ENCODE results near the gene TBC1D3K. TPM values are rescaled to one million over a fixed set of nuclear protein-coding genes. Genes with fewer than 3 reads are reported as not detected.
"Not testable (repeated sequence)": the region's sequence is repeated elsewhere in the genome, so short reads cannot be mapped to it uniquely, and the experiment has no call there.

The TBC1D3K gene
- 0.06 TPM in 1 of 2 replicates, not detected in the other for total RNA-seq

DNA sequence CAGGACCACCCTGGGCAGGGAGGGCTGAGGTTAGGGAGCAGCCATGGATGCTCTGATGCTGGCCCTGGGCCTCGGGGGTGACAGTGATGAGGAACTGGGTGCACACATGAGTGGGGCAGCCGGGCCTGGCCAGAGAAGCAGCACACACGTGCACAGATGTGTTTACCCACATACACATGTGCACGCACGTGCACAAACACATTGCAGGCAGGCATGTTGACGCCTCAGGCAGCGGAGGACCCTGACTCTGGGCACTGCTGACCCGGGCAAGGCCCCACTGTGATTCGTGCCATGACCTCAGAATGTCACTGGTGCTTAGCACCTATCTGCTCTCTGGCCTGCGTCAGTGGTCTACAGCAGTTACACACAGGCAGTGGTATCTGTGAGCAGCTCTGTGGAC, at the start of gene TBC1D3K:
Gene TBC1D3K (plus strand): TSS at position 301 of the 400 bp plus-strand sequence. CDS start 1,585 bp downstream, outside the sequence.
- DNase-seq (ENCODE audit: extremely low read depth, low read depth, low spot score): not testable (repeated sequence)

DNA sequence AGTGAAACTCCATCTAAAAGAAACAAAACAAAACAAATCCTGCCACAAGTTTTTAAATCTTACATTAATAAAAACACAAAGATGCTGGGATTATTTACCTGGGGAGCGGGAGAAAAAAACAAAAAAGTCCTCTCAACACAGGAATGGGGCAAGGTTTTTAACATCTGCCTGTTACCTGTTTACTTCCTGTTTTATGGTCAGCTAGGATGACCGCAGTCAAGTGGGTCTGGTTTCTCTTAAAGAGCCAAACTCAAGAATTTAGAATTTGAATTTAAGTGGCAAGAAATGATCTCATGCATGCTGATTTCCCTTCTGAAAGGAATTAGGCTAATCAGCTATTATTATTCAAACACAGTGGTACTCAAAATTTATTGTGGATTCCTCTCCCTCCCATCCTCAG, 39.7 kb upstream of the TBC1D3K start:
- DNase-seq (ENCODE audit: extremely low read depth, low read depth, low spot score): no peak

DNA sequence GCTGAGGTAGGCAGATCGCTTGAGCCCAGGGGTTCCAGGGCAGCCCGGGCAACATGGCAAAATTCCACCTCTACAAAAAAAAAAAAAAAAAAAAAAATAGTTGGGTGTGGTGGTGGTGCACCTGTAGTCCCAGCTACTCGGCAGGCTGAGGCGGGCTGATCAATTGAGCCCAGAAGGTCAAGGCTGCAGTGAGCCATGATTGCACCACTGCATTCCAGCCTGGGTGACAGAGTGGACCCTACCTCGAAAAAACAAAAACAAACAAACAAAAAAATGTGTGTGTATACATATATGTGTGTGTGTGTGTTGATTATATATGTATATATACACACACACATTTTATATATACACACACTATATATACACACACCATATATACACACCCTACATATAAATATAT, 39.1 kb upstream of the TBC1D3K start:
- DNase-seq (ENCODE audit: extremely low read depth, low read depth, low spot score): no peak

DNA sequence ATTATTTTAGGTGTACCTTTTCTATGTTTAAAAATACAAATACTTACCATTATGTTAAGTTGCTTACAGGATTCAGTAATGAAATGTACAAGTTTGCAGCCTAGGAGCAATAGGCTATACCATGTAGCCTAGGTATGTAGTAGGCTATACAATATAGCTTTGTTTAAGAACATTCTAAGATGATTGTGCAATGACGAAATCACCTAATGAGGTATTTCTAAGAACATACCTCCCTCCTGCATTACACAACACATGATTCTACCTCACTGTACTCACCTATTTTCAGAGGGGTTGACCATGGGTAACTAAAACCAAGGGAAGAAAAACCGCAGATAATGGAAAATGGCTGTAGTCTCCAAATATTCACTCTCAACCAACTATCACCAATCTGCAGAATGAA, 35.3 kb upstream of the TBC1D3K start:
- DNase-seq (ENCODE audit: extremely low read depth, low read depth, low spot score): no peak

DNA sequence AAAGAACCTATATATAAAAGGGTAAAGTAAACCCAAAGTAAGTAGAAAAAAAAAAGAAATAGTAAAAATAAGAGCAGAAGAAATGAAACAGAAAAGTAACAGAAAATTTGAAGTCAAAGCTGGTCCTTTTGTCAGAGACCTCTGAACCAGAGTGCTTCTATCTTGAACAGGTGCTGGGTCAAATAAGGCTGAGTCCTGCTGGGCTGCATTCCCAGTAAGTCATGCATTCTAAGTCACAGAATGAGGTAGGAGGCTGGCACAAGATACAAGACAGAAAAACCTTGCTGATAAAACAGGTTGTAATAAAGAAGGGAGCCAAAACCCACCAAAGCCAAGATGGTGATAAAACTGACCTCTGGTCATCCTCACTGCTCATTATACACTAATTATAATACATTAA, 27.3 kb upstream of the TBC1D3K start:
- not testable (repeated sequence) for DNase-seq (ENCODE audit: extremely low read depth, low read depth, low spot score)

Other genes starting within 250 kb of the TBC1D3K start
- 0.99 and 6.1 TPM in 2 replicates for gene HNF1B, start 179.4 kb upstream of the TBC1D3K start, total RNA-seq
- gene TBC1D3L, start 64.6 kb downstream of the TBC1D3K start, total RNA-seq: 3.7 and 9.0 TPM in 2 replicates
- 0.53 and 3.0 TPM in 2 replicates for gene TBC1D3D, start 79.6 kb downstream of the TBC1D3K start, total RNA-seq
- not detected in 2 replicates for gene TBC1D3C, start 144.2 kb downstream of the TBC1D3K start, total RNA-seq
- not detected in 2 replicates for gene TBC1D3E, start 203.5 kb downstream of the TBC1D3K start, total RNA-seq